Liver (tissue), 3 donors: ENCODE results near the gene C14orf132.

ENCODE experiments used
- ATF3 ChIP-seq: IDR thresholded peaks from 2 replicates; pipeline ENCODE4 v1.6.1; 2016; ENCODE audit warnings: antibody characterized with exemption
- CTCF ChIP-seq: fragments of 150-350 bp; IDR thresholded peaks from 2 replicates; pipeline ENCODE4 v1.5.1; 2017; ENCODE audit warnings: improper control_type of control experiment, low read depth, low read length; ENCODE audit not compliant: missing input control
- GABPA ChIP-seq, 2 donors: IDR thresholded peaks in 1 of 2; conservative IDR thresholded peaks in 1 of 2; 2 replicates each; pipeline ENCODE4 v1.6.1; 2016; ENCODE audit warnings: antibody characterized with exemption in 2 of 2, mild to moderate bottlenecking in 1 of 2, moderate library complexity in 1 of 2
- HNF4A ChIP-seq, 2 donors: conservative IDR thresholded peaks; 2 replicates each; pipeline ENCODE4 v1.6.1; 2016; ENCODE audit warnings: antibody characterized with exemption in 2 of 2, mild to moderate bottlenecking in 2 of 2
- JUND ChIP-seq, 2 donors: IDR thresholded peaks; 2 replicates each; pipeline ENCODE4 v1.6.1; 2016; ENCODE audit warnings: antibody characterized with exemption in 2 of 2
- MAX ChIP-seq: IDR thresholded peaks from 2 replicates; pipeline ENCODE4 v1.6.1; 2016; ENCODE audit warnings: antibody characterized with exemption
- NR2F2 ChIP-seq: IDR thresholded peaks from 2 replicates; pipeline ENCODE4 v1.6.1; 2016; ENCODE audit warnings: antibody characterized with exemption
- RAD21 ChIP-seq, 2 donors: IDR thresholded peaks; 2 replicates each; pipeline ENCODE4 v1.6.1; 2016; ENCODE audit warnings: antibody characterized with exemption in 2 of 2, mild to moderate bottlenecking in 2 of 2
- REST ChIP-seq: IDR thresholded peaks from 2 replicates; pipeline ENCODE4 v1.6.1; 2016; ENCODE audit warnings: antibody characterized with exemption, mild to moderate bottlenecking
- RXRA ChIP-seq, 2 donors: IDR thresholded peaks; 2 replicates each; pipeline ENCODE4 v1.6.1; 2017 to 2018; ENCODE audit warnings: antibody characterized with exemption in 2 of 2, mild to moderate bottlenecking in 1 of 2
- SP1 ChIP-seq: IDR thresholded peaks from 2 replicates; pipeline ENCODE4 v1.6.1; 2018; ENCODE audit warnings: antibody characterized with exemption, mild to moderate bottlenecking
- TAF1 ChIP-seq: conservative IDR thresholded peaks from 2 replicates; pipeline ENCODE4 v1.6.1; 2016; ENCODE audit warnings: antibody characterized with exemption, mild to moderate bottlenecking
- YY1 ChIP-seq: IDR thresholded peaks from 2 replicates; pipeline ENCODE4 v1.6.1; 2016; ENCODE audit warnings: antibody characterized with exemption, mild to moderate bottlenecking
- ZBTB33 ChIP-seq: IDR thresholded peaks from 2 replicates; pipeline ENCODE4 v1.6.1; 2016; ENCODE audit warnings: antibody characterized with exemption
- donor health status: healthy.
- donor health status: healthy.

- TF ChIP-seq CTCF (no peak), MAX (peak; percentile 47), RAD21 (IDR thresholded peaks at IDR 0.05) (no peak), GABPA (IDR thresholded peaks at IDR 0.05 in 1 of 2, conservative IDR thresholded peaks at IDR 0.05 in 1 of 2) (no peak), YY1 (no peak), ATF3 (no peak), SP1 (no peak), REST (peak; percentile 16), NR2F2 (no peak), TAF1 (no peak), JUND (IDR thresholded peaks at IDR 0.05) (peak in 1 of 2 donors; percentile 48), RXRA (IDR thresholded peaks at IDR 0.05) (peak in 1 of 2 donors; percentile 88), HNF4A (conservative IDR thresholded peaks at IDR 0.05) (peak; percentile 9 to 69), ZBTB33 (no peak)
These were observed 66.8 kb downstream of the C14orf132 start for GRCh38 chr14:96105926-96106441.
